GM19328 (cell line): Measurements from ENCODE around the gene RNF32.

Source experiments
- ATAC-seq: cut with Tn5 transposase; IDR thresholded peaks from one replicate; pipeline ENCODE4 v1.9.1; 2021; ENCODE audit warnings: mild to moderate bottlenecking, moderate library complexity; ENCODE audit not compliant: unreplicated experiment

RNF32 gene

DNA sequence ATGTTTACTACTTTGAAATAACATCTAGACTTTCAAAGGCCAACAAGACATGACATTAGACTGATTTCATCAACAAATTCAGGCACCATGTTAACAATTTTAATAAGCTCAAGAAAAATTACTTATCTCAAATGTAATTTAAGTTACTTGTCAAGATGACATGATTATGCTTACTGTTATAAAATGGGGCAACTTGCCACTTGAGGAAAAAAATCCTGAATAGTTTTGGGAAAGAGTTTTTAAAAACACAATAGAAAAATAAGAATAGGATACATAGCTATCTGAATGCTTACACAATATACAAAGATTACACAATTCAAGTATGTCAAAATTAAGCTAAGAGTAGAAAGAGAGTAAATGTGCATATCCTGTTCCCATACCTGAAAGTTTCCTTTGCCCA lies 85.4 kb downstream of the RNF32 start:
- no peak for ATAC-seq
